Adrenal gland (tissue), 12 donors: ENCODE measurements around the gene MYCBPAP. TPM values are rescaled to one million over a fixed set of nuclear protein-coding genes. Genes with fewer than 3 reads are reported as not detected.

Source experiments
- DNase-seq, 7 donors: peaks; one replicate each; pipeline ENCODE4 v3.0.0-alpha.2; 2019 to 2020
- H3K27ac ChIP-seq, 5 donors: fragments of 200-600 bp; sonication (generic) in 4 of 5; 1 replicate in 3 of 5; 2 replicates in 2 of 5; pipeline versions ENCODE4 v1.5.1 to v1.8.0; 2016 to 2020; ENCODE audit warnings: mild to moderate bottlenecking in 1 of 5
- H3K27me3 ChIP-seq: fragments of 200-600 bp; 2 replicates; pipeline ENCODE4 v1.8.0; 2021
- H3K36me3 ChIP-seq, 2 donors: fragments of 200-600 bp; replicated peaks in 1 of 2; 1 replicate in 1 of 2; 2 replicates in 1 of 2; pipeline versions ENCODE4 v1.5.1 to v1.8.0; 2018 to 2022
- H3K4me1 ChIP-seq, 2 donors: fragments of 200-600 bp; replicated peaks in 1 of 2; 1 replicate in 1 of 2; 2 replicates in 1 of 2; pipeline versions ENCODE4 v1.5.1 to v1.8.0; 2018 to 2021
- H3K4me3 ChIP-seq, 4 donors: fragments of 200-600 bp; sonication (generic) in 3 of 4; one replicate each; pipeline ENCODE4 v1.5.1; 2016 to 2018
- H3K9me3 ChIP-seq, 3 donors: fragments of 200-600 bp; sonication (generic) in 1 of 3; replicated peaks in 1 of 3; 1 replicate in 2 of 3; 2 replicates in 1 of 3; pipeline versions ENCODE4 v1.5.1 to v1.8.0; 2016 to 2021
- CTCF ChIP-seq, 6 experiments: fragments of 450-650 bp in 4 of 6; fragments of 200-600 bp in 2 of 6; sonication (generic) in 1 of 6; IDR thresholded peaks; 1 replicate in 5 of 6; 2 replicates in 1 of 6; pipeline versions ENCODE4 v1.5.1 to v1.8.0; 2016 to 2021; ENCODE audit warnings: antibody characterized with exemption in 6 of 6, mild to moderate bottlenecking in 2 of 6, moderate library complexity in 1 of 6
- POLR2A ChIP-seq, 2 donors: fragments of 450-650 bp; IDR thresholded peaks; one replicate each; pipeline ENCODE4 v1.6.1; 2017; ENCODE audit warnings: antibody characterized with exemption in 2 of 2, mild to moderate bottlenecking in 2 of 2, moderate library complexity in 1 of 2
- WGBS, 4 donors: extraction: QIAGEN DNeasy Blood & Tissue Kit in 2 of 4; methylation state at CpG; one replicate each; pipeline versions ENCODE4 v1.1.5 to v1.1.7; 2013 to 2017; 5-methylcytosine and 5-hydroxymethylcytosine counted together
- intact Hi-C, 2 donors: fragments of 100-400 bp; cut with DNase I; formaldehyde crosslinking; loops; one replicate each; pipeline versions ENCODE4 v1.14.1 to v1.15.0; 2022 to 2023
- polyA plus RNA-seq, 3 donors: library from polyadenylated mRNA; stranded (reverse); fragments of 200-250 nt in 2 of 3; fragments of 350-450 nt in 1 of 3; fragmentation: Illumina TruSeq in 1 of 3; extraction: RNeasy Lipid Tissue Mini Kit (QIAGEN cat#74804) in 1 of 3; gene quantifications; one replicate each; pipeline ENCODE4 v1.2.3, GENCODE V29; 2013 to 2014
- total RNA-seq, 9 donors: library from RNA; depleted of rRNA in 4 of 9; stranded (reverse); fragments of >200 nt in 4 of 9; fragments of 120-200 nt in 1 of 9; fragmentation: NEBNext Ultra II Directional in 1 of 9; extraction: Animal tissue kit (Norgen Biotek cat#: 25700) in 1 of 9; gene quantifications; one replicate each; pipeline versions ENCODE4 v1.1.0 to v1.2.4, GENCODE V29; 2013 to 2023
- donor health status: healthy with polysubstance abuse.
- donor health status: Bipolar disorder and iron deficiency.
- donor health status: DM: yes; HTN: yes; CAD: no.
- donor health status: DM: no; HTN: no; CAD: no.
- donor health status: DM: no; HTN: no; CAD: no.
- donor health status: DM: yes; HTN: yes; CAD: no.

Gene MYCBPAP
- total and polyA plus RNA-seq, 12 donors = 0.12 to 8.9 (median 2.3) TPM; not detected in 1

- WGBS, 4 donors = 89 to 93% (median 90%) methylated on average over 8 to 11 of the region's 11 CpGs
- no peak overlapping the region for H3K4me3 ChIP-seq
- TF ChIP-seq POLR2A (IDR thresholded peaks at IDR 0.05) (no peak), CTCF (IDR thresholded peaks at IDR 0.05) (no peak)
- no peaks in the 10 kb centered on the region for H3K9me3 ChIP-seq
- DNase-seq = no peak
- peaks cover 0 to 9% of the 10 kb centered on the region in 2 donors for H3K36me3 ChIP-seq
- intact Hi-C loops = loop anchor here (5.0 to 10.0 kb wide), 5 partner anchors 72 to 287 kb away; partner anchors contain the start of gene WFIKKN2 (in 2 of the 2)
- H3K27ac ChIP-seq = peak overlapping the region in 3 of 5 donors; percentile 29 to 72 (median 38)
- H3K4me1 ChIP-seq = peaks cover 9 to 11% of the 10 kb centered on the region in 2 donors
- H3K27me3 ChIP-seq = no peaks in the 10 kb centered on the region
These were observed 41.7 kb downstream of the MYCBPAP start for GRCh38 chr17:50549969-50550368.

- TF ChIP-seq CTCF (IDR thresholded peaks at IDR 0.05) (peak; percentile 71 to 94 (median 84)), POLR2A (IDR thresholded peaks at IDR 0.05) (no peak)
- H3K4me1 ChIP-seq = peaks cover 9 to 11% of the 10 kb centered on the region in 2 donors
- peak overlapping the region; percentile 16 to 72 (median 46) for H3K27ac ChIP-seq
- no peaks in the 10 kb centered on the region for H3K9me3 ChIP-seq
- H3K27me3 ChIP-seq = no peaks in the 10 kb centered on the region
- DNase-seq = peak; percentile 82 to 94 (median 92)
- H3K4me3 ChIP-seq = no peak overlapping the region
- H3K36me3 ChIP-seq = peaks cover 0 to 9% of the 10 kb centered on the region in 2 donors
- 48 to 63% (median 54%) methylated on average over 6 to 32 of the region's 32 CpGs for WGBS, 4 donors
- intact Hi-C loops = loop anchor here in 1 of 2 donors (5.0 kb wide), 2 partner anchors 71 to 146 kb away; no protein-coding TSS in a partner anchor
These were observed 42.6 kb downstream of the MYCBPAP start for GRCh38 chr17:50550661-50551432.

- peaks cover 0 to 9% of the 10 kb centered on the region in 2 donors for H3K36me3 ChIP-seq
- no peak for DNase-seq
- H3K9me3 ChIP-seq = no peaks in the 10 kb centered on the region
- 95 to 98% (median 96%) methylated on average over 5 to 8 of the region's 8 CpGs for WGBS, 4 donors
- intact Hi-C loops = loop anchor here in 1 of 2 donors (5.0 kb wide), 2 partner anchors 71 to 146 kb away; no protein-coding TSS in a partner anchor
- H3K4me3 ChIP-seq = no peak overlapping the region
- peak overlapping the region in 2 of 5 donors; percentile 52 to 72 for H3K27ac ChIP-seq
- TF ChIP-seq CTCF (IDR thresholded peaks at IDR 0.05) (no peak), POLR2A (IDR thresholded peaks at IDR 0.05) (no peak)
- peaks cover 9 to 11% of the 10 kb centered on the region in 2 donors for H3K4me1 ChIP-seq
- H3K27me3 ChIP-seq = no peaks in the 10 kb centered on the region
These were observed 43.2 kb downstream of the MYCBPAP start for GRCh38 chr17:50551433-50551815.

GRCh38 chr17:50551884-50552283, 43.6 kb downstream of the MYCBPAP start:
- no peak for DNase-seq
- H3K27me3 ChIP-seq = no peaks in the 10 kb centered on the region
- no peak for TF ChIP-seq POLR2A (IDR thresholded peaks at IDR 0.05)
- TF ChIP-seq CTCF (IDR thresholded peaks at IDR 0.05) = no peak
- H3K4me3 ChIP-seq = no peak overlapping the region
- H3K4me1 ChIP-seq = peaks cover 9 to 11% of the 10 kb centered on the region in 2 donors
- H3K27ac ChIP-seq = no peak overlapping the region
- H3K36me3 ChIP-seq = peaks cover 0 to 9% of the 10 kb centered on the region in 2 donors
- H3K9me3 ChIP-seq = no peaks in the 10 kb centered on the region
- intact Hi-C loops = loop anchor here in 1 of 2 donors (5.0 kb wide), 2 partner anchors 70 to 145 kb away; no protein-coding TSS in a partner anchor
- WGBS, 4 donors = 85 to 96% (median 94%) methylated on average over 3 to 12 of the region's 12 CpGs
